IPS-11a (cell line): ENCODE measurements around the gene SV2C.

ENCODE experiments used
- H3K4me3 ChIP-seq: one replicate; pipeline ENCODE4 v1.5.1; 2013; ENCODE audit warnings: low read depth, low read length, control low read depth

SV2C gene

DNA sequence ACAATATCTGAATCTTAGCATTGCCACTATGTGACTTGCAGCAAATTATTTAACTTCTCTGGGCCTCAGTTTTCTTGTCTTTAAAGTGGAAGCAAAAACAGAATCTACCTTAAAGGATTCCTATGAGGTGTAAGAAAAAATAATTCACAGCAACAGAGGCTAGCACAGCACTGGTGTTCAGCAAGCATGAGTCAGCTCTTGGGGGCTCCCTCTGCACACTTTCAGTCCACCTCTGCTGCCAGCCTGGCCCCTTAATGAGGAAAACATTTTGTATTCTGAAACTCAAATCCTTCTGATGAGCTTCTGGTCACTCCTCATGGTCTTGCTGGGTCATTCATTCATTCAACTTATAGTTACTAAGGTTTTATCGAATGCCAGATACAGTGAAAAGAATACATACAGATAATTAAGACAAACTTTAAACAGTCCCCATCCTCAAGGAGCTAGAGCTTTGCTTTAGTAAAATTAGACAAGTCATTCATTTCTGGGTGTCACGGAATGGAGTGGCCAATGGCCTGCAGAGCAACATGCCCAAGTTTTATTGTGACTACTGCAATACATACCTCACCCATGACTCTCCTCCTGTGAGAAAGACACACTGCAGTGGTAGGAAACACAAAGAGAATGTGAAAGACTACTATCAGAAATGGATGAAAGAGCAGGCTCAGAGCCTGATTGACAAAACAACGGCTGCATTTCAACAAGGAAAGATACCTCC lies 293.1 kb downstream of the SV2C start:
- H3K4me3 ChIP-seq = no peak overlapping the region

GRCh38 chr5:76376866-76377230 lies 293.7 kb downstream of the SV2C start:
- no peak overlapping the region for H3K4me3 ChIP-seq

GRCh38 chr5:76378355-76378754 lies 295.2 kb downstream of the SV2C start:
- no peak overlapping the region for H3K4me3 ChIP-seq

DNA sequence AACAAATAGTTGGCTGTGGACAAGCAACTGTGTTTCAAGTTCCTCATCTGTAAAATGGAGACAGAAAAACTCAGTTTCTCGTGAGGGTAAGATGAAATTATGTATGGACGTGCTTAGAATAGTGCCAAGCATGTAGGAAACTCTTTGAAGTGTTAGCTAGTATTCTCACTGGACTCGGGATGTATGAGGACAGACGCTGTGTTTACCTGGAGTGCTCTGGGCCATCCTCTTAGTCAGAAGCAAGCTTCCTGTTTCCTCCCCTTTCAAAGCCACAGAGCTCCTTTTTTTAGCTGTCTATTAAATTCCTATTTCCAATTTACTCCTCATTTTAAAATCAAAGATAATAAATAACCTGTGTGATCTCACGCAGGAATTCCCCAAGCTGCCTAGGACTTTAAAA lies 296.1 kb downstream of the SV2C start:
- H3K4me3 ChIP-seq = no peak overlapping the region

GRCh38 chr5:76379855-76380254 lies 296.7 kb downstream of the SV2C start:
- H3K4me3 ChIP-seq = no peak overlapping the region

DNA sequence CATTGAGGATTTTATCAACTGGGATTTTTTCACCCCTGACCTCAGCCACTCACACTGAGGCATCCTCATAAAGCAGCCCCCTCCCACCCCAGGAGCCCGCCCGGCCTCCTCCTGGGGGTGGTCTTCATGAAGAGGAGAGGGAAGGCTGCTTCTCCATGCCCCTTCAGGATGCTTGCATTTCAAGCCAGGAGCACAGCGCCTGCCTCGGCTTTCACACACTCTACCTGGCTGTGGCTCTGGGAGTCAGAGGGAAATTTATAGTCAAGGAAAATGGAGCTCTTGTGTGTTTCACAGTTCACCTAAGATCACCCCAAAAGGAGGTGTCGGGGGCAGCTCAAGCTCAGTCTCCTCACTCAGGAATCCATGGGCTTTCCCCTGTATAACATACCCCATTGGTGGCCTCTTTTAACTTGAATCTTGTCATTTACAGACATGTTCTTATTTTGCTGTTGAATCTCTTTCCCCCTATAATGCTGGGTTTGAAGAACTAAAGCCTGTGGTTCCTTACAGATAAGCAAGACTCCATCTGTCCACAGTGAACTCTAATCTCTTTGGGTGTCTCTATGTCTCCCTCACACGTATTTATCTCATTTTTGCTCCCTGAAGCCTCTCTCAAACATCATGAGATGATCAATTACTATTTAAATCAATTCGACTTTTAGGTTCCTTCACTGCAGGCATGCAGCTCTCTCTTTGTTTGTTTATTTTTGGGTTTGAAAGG lies 297.3 kb downstream of the SV2C start:
- no peak overlapping the region for H3K4me3 ChIP-seq

DNA sequence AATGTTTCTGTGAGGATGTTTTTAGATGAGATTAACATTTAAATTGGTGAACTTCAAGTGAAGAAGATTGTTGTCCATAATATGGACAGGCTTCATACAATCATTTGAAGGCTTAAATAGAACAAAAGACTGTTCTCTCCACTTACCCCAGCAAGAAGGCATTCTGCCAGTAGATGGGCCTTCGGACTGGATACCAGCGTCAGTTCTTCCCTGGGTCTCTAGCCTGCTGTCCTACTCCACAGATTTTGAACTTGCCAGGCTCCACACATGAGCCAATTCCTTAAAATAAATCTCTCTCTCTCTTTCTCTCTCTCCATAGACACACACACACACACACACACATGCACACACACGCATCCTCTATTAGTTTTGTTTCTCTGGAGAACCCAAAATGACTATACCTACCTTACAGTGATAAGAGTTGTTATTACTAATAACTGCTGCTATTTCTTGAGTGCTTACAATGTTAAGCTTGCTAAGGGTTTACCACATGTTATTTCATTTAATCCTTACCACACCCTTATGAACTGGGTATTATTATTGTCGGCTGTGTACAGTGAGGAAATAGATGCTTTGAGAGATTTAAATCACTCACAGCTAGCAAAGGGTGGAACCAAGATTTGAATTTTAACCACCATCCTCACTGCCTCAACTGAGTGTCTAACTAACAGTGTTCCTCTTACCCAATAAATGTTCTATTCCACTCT lies 300.1 kb downstream of the SV2C start:
- H3K4me3 ChIP-seq = no peak overlapping the region

- H3K4me3 ChIP-seq = no peak overlapping the region
Observed at GRCh38 chr5:76384189-76384588, 301.0 kb downstream of the SV2C start.

- H3K4me3 ChIP-seq = no peak overlapping the region
Observed at GRCh38 chr5:76384705-76385104, 301.5 kb downstream of the SV2C start.

DNA sequence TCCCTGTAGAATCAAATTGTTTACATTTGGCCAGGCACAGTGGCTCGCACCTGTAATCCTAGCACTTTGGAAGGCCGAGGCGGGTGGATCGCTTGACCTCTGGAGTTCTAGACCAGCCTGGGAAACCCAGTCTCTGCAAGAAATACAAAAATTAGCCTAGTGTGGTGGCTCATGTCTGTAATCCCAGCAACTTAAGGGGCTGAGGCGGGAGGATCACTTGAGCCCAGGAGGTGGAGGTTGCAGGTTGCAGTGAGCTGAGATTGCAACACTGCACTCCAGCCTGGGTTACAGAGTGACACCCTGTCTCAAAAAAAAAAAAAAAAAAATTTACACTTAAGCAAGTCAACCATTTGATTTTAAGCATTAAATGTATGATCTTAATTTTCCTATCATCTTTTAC lies 302.4 kb downstream of the SV2C start:
- H3K4me3 ChIP-seq = no peak overlapping the region

DNA sequence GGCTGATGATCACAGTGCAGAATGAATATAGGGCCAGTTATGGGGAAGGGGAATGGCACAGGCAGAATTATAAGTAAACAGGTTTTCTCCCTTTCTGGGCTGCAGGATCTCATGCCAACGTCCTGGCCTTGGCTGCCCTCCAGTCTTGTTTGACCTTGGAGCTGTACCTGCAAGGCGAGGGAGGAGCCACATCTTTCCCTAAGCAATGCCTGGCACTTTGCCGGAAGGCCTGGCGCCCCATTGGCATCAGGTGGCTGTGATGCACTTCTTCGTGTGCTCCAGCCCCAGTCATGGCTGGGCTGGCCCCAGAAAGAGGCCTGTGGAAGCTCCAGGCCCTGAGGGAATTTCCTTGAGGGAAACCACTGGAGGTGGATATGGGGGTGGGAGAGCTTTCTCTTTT lies 303.2 kb downstream of the SV2C start:
- no peak overlapping the region for H3K4me3 ChIP-seq

GRCh38 chr5:76388236-76388635 lies 305.1 kb downstream of the SV2C start:
- H3K4me3 ChIP-seq = no peak overlapping the region

DNA sequence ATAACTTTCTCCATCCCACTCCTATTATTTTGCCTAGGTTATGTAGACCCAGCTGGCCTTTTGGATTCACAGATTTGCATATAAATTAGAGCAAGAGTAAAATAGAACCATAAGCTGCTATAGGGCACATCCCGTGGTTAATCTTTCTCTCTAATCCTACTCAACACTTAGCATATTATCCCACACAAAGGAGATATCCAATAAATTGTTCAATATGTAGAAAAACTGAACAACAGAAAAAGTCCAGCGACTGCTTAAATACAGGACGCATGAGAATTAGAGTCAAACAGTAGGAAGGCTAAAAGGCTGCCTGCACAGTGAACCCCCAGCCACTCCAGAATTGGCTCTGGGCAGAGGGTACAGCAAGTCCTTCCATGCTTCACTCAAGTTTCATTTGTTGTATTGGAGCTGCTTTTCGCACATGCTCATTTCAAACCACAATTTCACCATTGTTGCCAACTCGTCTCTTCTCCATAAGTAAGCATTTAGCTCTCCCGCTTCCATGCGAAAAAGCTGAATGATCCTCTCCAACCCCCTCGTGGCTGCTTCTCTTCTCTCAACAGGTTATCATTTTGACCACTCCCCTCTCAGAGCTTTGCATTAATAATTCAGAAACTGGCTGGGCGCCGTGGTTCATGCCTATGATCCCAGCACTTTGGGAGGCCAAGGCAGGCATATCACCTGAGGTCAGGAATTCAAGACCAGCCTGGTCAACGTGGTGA lies 305.8 kb downstream of the SV2C start:
- no peak overlapping the region for H3K4me3 ChIP-seq

DNA sequence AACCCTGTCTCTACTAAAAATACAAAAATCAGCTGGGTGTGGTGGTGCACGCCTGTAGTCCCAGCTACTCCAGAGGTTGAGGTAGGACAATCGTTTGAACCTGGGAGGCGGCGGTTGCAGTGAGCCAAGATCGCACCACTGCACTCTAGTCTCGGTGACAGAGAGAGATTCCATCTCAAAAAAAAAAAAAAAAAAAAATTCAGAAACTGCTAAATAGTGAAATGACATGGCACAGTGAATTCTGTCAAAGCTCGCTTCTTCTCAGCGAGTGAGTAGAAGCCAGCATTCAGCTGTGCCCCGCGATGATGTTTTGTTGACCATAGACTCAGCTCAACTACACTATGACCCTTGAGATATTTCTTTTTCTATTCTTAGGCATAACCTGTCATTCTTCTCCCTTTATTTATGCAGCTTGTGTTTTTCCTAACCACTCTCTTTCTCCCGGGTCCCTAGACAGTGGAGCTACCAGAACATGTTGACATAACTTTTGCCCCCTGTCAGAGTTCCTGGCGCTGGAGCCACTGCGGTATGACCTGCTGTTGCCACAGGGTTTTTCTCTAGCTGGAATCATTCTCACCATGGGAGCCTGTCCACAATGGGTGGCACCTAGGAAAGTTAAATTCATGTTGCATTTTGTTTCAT lies 306.5 kb downstream of the SV2C start:
- no peak overlapping the region for H3K4me3 ChIP-seq

- no peak overlapping the region for H3K4me3 ChIP-seq
Observed at GRCh38 chr5:76391014-76391413, 307.8 kb downstream of the SV2C start.

GRCh38 chr5:76393035-76393680 lies 310.0 kb downstream of the SV2C start:
- no peak overlapping the region for H3K4me3 ChIP-seq

DNA sequence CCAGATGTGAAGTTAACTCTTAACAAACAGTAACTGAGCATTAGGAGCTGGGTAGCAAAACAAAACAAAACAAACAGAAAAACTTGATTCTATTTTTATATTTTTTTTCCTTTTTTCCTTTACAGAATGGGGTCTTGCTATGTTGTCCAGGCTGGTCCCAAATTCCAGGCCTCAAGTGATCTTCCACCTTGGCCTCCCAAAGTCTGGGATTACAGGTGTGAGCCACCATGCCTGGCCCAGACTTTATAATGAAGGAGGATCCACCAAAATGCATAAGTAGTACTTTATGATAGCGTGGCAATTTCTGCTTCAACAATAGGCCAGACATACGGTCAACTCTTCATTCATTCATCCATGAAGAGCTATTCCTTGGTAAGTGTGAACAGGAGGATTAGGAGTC lies 314.0 kb downstream of the SV2C start:
- no peak overlapping the region for H3K4me3 ChIP-seq

- H3K4me3 ChIP-seq = no peak overlapping the region
Observed at GRCh38 chr5:76399268-76399667, 316.1 kb downstream of the SV2C start.

- no peak overlapping the region for H3K4me3 ChIP-seq
Observed at GRCh38 chr5:76400466-76400865, 317.3 kb downstream of the SV2C start.

DNA sequence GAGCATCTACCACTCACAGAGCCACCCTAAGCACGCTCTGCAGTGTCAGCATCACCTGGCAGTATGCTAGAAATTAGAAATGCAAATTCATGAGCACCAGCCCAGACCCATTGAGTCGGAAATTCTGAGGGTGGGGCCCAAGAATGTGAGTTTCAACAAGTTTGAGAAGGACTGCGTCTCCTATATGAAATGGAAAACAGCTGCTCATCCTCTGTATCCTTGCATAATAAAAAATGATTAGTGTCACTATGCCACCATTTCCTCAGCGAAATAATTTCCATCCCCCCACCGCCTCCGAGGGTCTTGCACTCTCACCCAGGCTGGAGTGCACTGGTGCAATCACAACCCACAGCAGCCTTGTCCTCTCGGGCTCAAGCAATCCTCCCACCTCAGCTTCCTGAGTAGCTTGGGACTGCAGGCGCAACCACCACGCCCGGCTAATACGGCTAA lies 318.6 kb downstream of the SV2C start:
- no peak overlapping the region for H3K4me3 ChIP-seq
